Heart left ventricle (tissue), 16 donors: ENCODE data around the gene KRTAP5-8. TPM values are rescaled to one million over a fixed set of nuclear protein-coding genes. Genes with fewer than 3 reads are reported as not detected.
"Not testable (repeated sequence)": the region's sequence is repeated elsewhere in the genome, so short reads cannot be mapped to it uniquely, and the experiment has no call there.

Experiments
- ATAC-seq, 4 donors: fragments of 200-7000 bp; cut with Tn5 transposase; one replicate each; pipeline ENCODE4 v1.9.1; 2020 to 2022; ENCODE audit warnings: moderate library complexity in 4 of 4, mild to moderate bottlenecking in 3 of 4, moderate number of reproducible peaks in 1 of 4
- DNase-seq, 5 donors: peaks; one replicate each; pipeline ENCODE4 v3.0.0-alpha.2; 2020
- H3K27ac ChIP-seq, 12 donors: fragments of 200-600 bp; sonication (generic) in 4 of 12; one replicate each; pipeline versions ENCODE4 v1.5.0 to v1.8.0; 2016 to 2022; ENCODE audit warnings: mild to moderate bottlenecking in 2 of 12
- H3K27me3 ChIP-seq, 9 donors: fragments of 200-600 bp; sonication (generic) in 2 of 9; one replicate each; pipeline versions ENCODE4 v1.5.1 to v1.8.0; 2016 to 2022; ENCODE audit warnings: mild to moderate bottlenecking in 3 of 9
- H3K36me3 ChIP-seq, 9 donors: fragments of 200-600 bp; sonication (generic) in 2 of 9; one replicate each; pipeline versions ENCODE4 v1.5.0 to v1.8.0; 2018 to 2022; ENCODE audit warnings: mild to moderate bottlenecking in 2 of 9
- H3K4me1 ChIP-seq, 12 donors: fragments of 200-600 bp; sonication (generic) in 4 of 12; one replicate each; pipeline versions ENCODE4 v1.5.0 to v1.8.0; 2016 to 2022; ENCODE audit warnings: mild to moderate bottlenecking in 3 of 12
- H3K4me3 ChIP-seq, 12 donors: fragments of 200-600 bp; sonication (generic) in 4 of 12; one replicate each; pipeline versions ENCODE4 v1.5.0 to v1.8.0; 2017 to 2022; ENCODE audit warnings: mild to moderate bottlenecking in 9 of 12, moderate library complexity in 4 of 12
- H3K9me3 ChIP-seq, 12 donors: fragments of 200-600 bp; sonication (generic) in 4 of 12; one replicate each; pipeline versions ENCODE4 v1.5.0 to v1.8.0; 2016 to 2022; ENCODE audit warnings: mild to moderate bottlenecking in 1 of 12
- POLR2A ChIP-seq, 2 donors: fragments of 450-650 bp; IDR thresholded peaks; one replicate each; pipeline ENCODE4 v1.6.1; 2017; ENCODE audit warnings: antibody characterized with exemption in 2 of 2, mild to moderate bottlenecking in 2 of 2, moderate library complexity in 2 of 2
- WGBS, 4 donors: extraction: QIAGEN DNeasy Blood & Tissue Kit in 2 of 4; methylation state at CpG; one replicate each; pipeline versions ENCODE4 v1.1.5 to v1.1.7; 2013 to 2018; 5-methylcytosine and 5-hydroxymethylcytosine counted together
- intact Hi-C, 10 donors: fragments of 100-400 bp; cut with DNase I; formaldehyde crosslinking; loops; one replicate each; pipeline versions ENCODE4 v1.11.1 to v1.14.2; 2022
- polyA plus RNA-seq, 2 donors: library from polyadenylated mRNA; stranded (reverse); fragments of 200-250 nt; gene quantifications; one replicate each; pipeline ENCODE4 v1.2.3, GENCODE V29; 2013
- total RNA-seq, 9 donors: library from RNA; depleted of rRNA in 2 of 9; stranded (reverse); fragments of >200 nt in 2 of 9; fragmentation: NEBNext Ultra II Directional in 3 of 9; extraction: Animal tissue kit (Norgen Biotek cat#: 25700) in 3 of 9; gene quantifications; one replicate each; pipeline versions ENCODE4 v1.1.0 to v1.2.4, GENCODE V29; 2016 to 2023
- TF ChIP-seq, protein P1 (sequence below), 12 donors: fragments of 200-600 bp; sonication (generic) in 4 of 12; IDR thresholded peaks; one replicate each; pipeline versions ENCODE4 v1.5.0 to v1.8.0; 2018 to 2022; ENCODE audit warnings: antibody characterized with exemption in 12 of 12, mild to moderate bottlenecking in 5 of 12
- donor health status: ischemic (EF 13 %, LVEDD 7.1; RV severe dilation, severe dysfunction).
- donor health status: healthy with polysubstance abuse.
- donor health status: DM: no; HTN: yes; CAD: no.
- donor health status: DM: no; HTN: no; CAD: no.
- donor health status: ischemic (EF 25% LVEDD 6.9; RV normal size, moderate dysfunction).
- donor health status: ischemic (EF 25% LVEDD 5.7; RV mildly dilated, moderate dysfunction).
- donor health status: healthy.
- donor health status: DM: yes; HTN: yes; CAD: no.
- donor health status: ischemic (EF 35%, LVEDD 5.7; RV mildly dilated, moderate dysfunction).
- donor health status: nonischemic (EF 11% LVEDD 7.7; RV severe dilation, severe dysfunction).
- donor health status: DM: yes; HTN: yes; CAD: no.
- donor health status: PGD.
- donor health status: ischemic (EF 29% LVEDD 5.4; RV normal size, mild dysfunction).
- donor health status: nonischemic (EF 23%, LVEDD 6.1; RV moderate dilation, normal function).

The KRTAP5-8 gene
- total and polyA plus RNA-seq, 11 donors: 0.19 TPM; not detected in 10

GRCh38 chr11:71538666-71538990, 803 bp downstream of the KRTAP5-8 start:
- no peak for DNase-seq
- Histone ChIP-seq H3K27me3 (no peaks in the 10 kb centered on the region), H3K9me3 (no peaks in the 10 kb centered on the region), H3K27ac (no peak overlapping the region), H3K4me1 (no peaks in the 10 kb centered on the region), H3K4me3 (no peak overlapping the region), H3K36me3 (no peaks in the 10 kb centered on the region)
- intact Hi-C loops: no loop called here
- 74 to 86% (median 83%) methylated on average over 4 of the region's 4 CpGs for WGBS, 4 donors
- TF ChIP-seq, protein P1, sequence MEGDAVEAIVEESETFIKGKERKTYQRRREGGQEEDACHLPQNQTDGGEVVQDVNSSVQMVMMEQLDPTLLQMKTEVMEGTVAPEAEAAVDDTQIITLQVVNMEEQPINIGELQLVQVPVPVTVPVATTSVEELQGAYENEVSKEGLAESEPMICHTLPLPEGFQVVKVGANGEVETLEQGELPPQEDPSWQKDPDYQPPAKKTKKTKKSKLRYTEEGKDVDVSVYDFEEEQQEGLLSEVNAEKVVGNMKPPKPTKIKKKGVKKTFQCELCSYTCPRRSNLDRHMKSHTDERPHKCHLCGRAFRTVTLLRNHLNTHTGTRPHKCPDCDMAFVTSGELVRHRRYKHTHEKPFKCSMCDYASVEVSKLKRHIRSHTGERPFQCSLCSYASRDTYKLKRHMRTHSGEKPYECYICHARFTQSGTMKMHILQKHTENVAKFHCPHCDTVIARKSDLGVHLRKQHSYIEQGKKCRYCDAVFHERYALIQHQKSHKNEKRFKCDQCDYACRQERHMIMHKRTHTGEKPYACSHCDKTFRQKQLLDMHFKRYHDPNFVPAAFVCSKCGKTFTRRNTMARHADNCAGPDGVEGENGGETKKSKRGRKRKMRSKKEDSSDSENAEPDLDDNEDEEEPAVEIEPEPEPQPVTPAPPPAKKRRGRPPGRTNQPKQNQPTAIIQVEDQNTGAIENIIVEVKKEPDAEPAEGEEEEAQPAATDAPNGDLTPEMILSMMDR (IDR thresholded peaks at IDR 0.05): no peak
- TF ChIP-seq POLR2A (IDR thresholded peaks at IDR 0.05): no peak
- no peak for ATAC-seq

GRCh38 chr11:71539017-71539416, 1.2 kb downstream of the KRTAP5-8 start:
- no peaks in the 10 kb centered on the region for H3K27me3 ChIP-seq
- no peak for DNase-seq
- no peak for ATAC-seq
- 77 to 84% (median 82%) methylated on average over 11 of the region's 11 CpGs for WGBS, 4 donors
- no peaks in the 10 kb centered on the region for H3K36me3 ChIP-seq
- intact Hi-C loops: no loop called here
- H3K4me3 ChIP-seq: no peak overlapping the region
- H3K9me3 ChIP-seq: no peaks in the 10 kb centered on the region
- no peak for TF ChIP-seq POLR2A (IDR thresholded peaks at IDR 0.05)
- TF ChIP-seq, protein P1 (IDR thresholded peaks at IDR 0.05): no peak
- H3K27ac ChIP-seq: no peak overlapping the region
- no peaks in the 10 kb centered on the region for H3K4me1 ChIP-seq

DNA sequence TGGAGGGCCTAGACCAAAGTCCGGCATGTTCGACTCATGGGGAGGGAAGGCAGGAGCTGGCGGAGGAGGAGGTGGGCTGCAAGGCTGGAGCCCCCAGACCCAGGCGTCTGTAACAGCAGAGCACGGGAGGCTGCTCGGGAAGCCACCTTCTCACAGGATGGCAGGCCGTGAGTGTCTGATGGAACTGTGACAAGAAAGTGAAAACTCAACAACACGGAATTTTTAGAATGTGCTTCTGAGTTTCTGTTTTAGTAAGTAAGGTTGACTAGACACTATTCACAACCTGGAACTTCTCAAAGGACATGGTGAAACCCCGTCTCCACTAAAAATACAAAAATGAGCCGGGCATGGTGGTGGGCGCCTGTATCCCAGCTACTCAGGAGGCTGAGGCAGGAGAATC, 2.1 kb downstream of the KRTAP5-8 start:
- H3K9me3 ChIP-seq, H3K4me1 ChIP-seq, DNase-seq, ATAC-seq, H3K27me3 ChIP-seq, intact Hi-C loops, H3K27ac ChIP-seq, H3K36me3 ChIP-seq, H3K4me3 ChIP-seq: not testable (repeated sequence)
- WGBS, 4 donors: 92 to 96% (median 94%) methylated on average over 11 of the region's 11 CpGs

DNA sequence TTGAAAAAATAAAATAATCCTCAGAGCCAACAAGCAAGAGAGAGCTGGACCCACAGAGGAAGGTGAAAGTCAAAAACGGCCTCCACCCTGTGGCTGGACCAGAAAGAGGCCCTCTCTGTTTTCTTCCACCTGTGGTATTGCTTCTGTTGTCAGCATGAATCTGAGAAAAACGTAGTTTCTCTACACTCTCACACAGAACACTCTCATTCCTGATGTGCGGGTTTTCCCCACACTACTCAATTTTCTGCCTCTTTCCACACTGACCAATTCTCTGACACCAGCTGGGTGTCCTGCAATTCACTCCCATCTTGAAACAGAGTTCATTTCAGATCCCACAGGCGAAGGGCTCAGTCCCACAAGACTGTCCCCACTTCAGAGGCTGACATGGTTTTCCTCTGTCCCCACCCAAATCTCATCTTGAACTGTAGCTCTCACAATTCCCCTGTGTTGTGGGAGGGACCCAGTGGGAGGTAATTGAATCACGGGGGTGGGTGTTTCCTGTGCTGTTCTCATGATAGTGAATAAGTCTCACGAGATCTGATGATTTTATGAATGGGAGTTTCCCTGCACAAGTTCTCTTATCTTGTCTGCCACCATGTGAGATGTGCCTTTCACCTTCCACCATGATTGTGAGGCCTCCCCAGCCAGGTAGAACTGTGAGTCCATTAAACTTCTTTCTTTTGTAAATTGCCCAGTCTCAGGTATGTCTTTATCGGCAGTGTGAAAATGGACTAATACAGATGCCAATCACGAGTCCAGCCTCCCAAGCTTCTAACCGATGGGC, 2.9 kb downstream of the KRTAP5-8 start:
- ATAC-seq: not testable (repeated sequence)

DNA sequence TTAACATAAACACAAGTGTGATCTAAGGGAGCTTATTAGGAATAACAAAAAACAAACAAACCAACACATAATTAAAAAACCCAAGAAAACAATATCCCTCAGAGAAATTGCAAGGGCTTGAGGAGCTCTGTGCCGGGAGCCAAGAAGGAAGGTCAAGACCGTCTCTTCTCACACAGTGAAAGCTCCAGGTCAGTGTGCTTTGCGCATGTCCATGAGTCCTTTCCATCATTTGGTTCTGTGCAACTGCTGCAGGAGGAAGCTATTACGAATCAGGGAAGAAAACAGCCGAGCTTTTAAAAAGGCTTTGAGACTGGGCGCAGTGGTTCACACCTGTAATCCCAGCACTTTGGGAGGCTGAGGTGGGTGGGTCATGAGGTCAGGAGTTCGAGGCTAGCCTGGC, 4.6 kb downstream of the KRTAP5-8 start:
- no peaks in the 10 kb centered on the region for H3K9me3 ChIP-seq
- intact Hi-C loops: no loop called here
- no peak overlapping the region for H3K4me3 ChIP-seq
- 81 to 93% (median 87%) methylated on average over 7 of the region's 7 CpGs for WGBS, 4 donors
- no peaks in the 10 kb centered on the region for H3K4me1 ChIP-seq
- H3K27ac ChIP-seq: no peak overlapping the region
- ATAC-seq (no peak), DNase-seq (no peak)
- H3K36me3 ChIP-seq: no peaks in the 10 kb centered on the region
- TF ChIP-seq, protein P1 (IDR thresholded peaks at IDR 0.05): no peak
- no peak for TF ChIP-seq POLR2A (IDR thresholded peaks at IDR 0.05)
- peaks cover 0 to 4% (median 0%) of the 10 kb centered on the region in 9 donors for H3K27me3 ChIP-seq

More for the DNA sequence above, 2.9 kb downstream of the KRTAP5-8 start:
- 82 to 89% (median 84%) methylated on average over 9 of the region's 9 CpGs for WGBS, 4 donors
- H3K27me3 ChIP-seq, H3K36me3 ChIP-seq, DNase-seq, H3K9me3 ChIP-seq, H3K4me3 ChIP-seq, intact Hi-C loops, H3K4me1 ChIP-seq, H3K27ac ChIP-seq: not testable (repeated sequence)
